Measurements from ENCODE around the gene NHS.

DNA sequence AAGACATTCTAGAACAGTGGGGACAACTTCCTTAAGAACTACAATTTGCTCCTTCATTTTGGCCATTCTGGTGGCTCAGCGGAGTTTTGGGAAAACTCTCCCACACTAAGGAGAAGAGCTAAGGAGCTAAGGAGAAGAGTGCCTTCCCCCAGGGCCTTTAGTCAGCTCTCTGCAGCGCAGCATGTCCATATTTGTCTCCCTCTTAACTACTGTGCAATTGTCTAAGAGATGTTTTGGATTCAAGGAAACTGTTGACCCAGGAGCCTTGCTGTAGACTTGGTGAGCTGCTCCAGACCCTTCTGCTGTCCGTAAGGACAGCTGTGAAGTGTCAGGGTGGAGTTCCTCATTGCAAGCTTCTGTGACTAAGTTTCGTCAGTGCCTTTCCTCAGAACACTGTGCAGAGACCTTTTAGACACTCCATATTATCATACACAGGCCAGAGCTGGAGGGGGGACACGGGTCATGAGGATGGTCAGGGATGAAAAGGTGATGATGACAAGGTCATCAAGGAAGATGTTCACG lies 179.0 kb downstream of the NHS start:
- TF ChIP-seq, protein P1, sequence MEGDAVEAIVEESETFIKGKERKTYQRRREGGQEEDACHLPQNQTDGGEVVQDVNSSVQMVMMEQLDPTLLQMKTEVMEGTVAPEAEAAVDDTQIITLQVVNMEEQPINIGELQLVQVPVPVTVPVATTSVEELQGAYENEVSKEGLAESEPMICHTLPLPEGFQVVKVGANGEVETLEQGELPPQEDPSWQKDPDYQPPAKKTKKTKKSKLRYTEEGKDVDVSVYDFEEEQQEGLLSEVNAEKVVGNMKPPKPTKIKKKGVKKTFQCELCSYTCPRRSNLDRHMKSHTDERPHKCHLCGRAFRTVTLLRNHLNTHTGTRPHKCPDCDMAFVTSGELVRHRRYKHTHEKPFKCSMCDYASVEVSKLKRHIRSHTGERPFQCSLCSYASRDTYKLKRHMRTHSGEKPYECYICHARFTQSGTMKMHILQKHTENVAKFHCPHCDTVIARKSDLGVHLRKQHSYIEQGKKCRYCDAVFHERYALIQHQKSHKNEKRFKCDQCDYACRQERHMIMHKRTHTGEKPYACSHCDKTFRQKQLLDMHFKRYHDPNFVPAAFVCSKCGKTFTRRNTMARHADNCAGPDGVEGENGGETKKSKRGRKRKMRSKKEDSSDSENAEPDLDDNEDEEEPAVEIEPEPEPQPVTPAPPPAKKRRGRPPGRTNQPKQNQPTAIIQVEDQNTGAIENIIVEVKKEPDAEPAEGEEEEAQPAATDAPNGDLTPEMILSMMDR (IDR thresholded peaks at IDR 0.05; ENCODE audit: low read length) = no peak
- no peak for TF ChIP-seq EZH2 (optimal IDR thresholded peaks at IDR 0.05; ENCODE audit: low read depth, low read length)
